GM19023 (cell line): ENCODE data around the gene TMEM179.
"Not testable (repeated sequence)": the region's sequence is repeated elsewhere in the genome, so short reads cannot be mapped to it uniquely, and the experiment has no call there.

ENCODE experiments used
- ATAC-seq: cut with Tn5 transposase; IDR thresholded peaks from one replicate; pipeline ENCODE4 v1.9.1; 2021; ENCODE audit warnings: mild to moderate bottlenecking, moderate library complexity; ENCODE audit not compliant: unreplicated experiment

The TMEM179 gene

GRCh38 chr14:104588066-104588857 is 16.3 kb downstream of the TMEM179 start:
- ATAC-seq: no peak

- ATAC-seq: no peak
Measured at GRCh38 chr14:104587641-104588040, 16.9 kb downstream of the TMEM179 start.

GRCh38 chr14:104586832-104587620 is 17.5 kb downstream of the TMEM179 start:
- ATAC-seq: no peak

- no peak for ATAC-seq
Measured at GRCh38 chr14:104585966-104586697, 18.4 kb downstream of the TMEM179 start.

- no peak for ATAC-seq
Measured at GRCh38 chr14:104584557-104584956, 20.0 kb downstream of the TMEM179 start.

GRCh38 chr14:104583424-104584306 is 20.9 kb downstream of the TMEM179 start:
- ATAC-seq: no peak

- ATAC-seq: no peak
Measured at GRCh38 chr14:104582662-104583061, 21.9 kb downstream of the TMEM179 start.

GRCh38 chr14:104582005-104582404 is 22.6 kb downstream of the TMEM179 start:
- ATAC-seq: no peak

- no peak for ATAC-seq
Measured at GRCh38 chr14:104581521-104581920, 23.1 kb downstream of the TMEM179 start.

GRCh38 chr14:104580961-104581360 is 23.6 kb downstream of the TMEM179 start:
- ATAC-seq: no peak

GRCh38 chr14:104579939-104580338 is 24.6 kb downstream of the TMEM179 start:
- not testable (repeated sequence) for ATAC-seq

GRCh38 chr14:104579507-104579906 is 25.1 kb downstream of the TMEM179 start, which contains the start of gene C14orf180:
TSS of gene C14orf180 (plus strand) at chr14:104579764. CDS start at chr14:104586431, 6,667 bp downstream.
- ATAC-seq: no peak

- ATAC-seq: no peak
Measured at GRCh38 chr14:104578321-104578720, 26.3 kb downstream of the TMEM179 start.

GRCh38 chr14:104577847-104578301 is 26.7 kb downstream of the TMEM179 start:
- no peak for ATAC-seq

- no peak for ATAC-seq
Measured at GRCh38 chr14:104577426-104577825, 27.1 kb downstream of the TMEM179 start.

GRCh38 chr14:104576970-104577332 is 27.6 kb downstream of the TMEM179 start:
- ATAC-seq: no peak

- ATAC-seq: no peak
Measured at GRCh38 chr14:104576232-104576969, 28.2 kb downstream of the TMEM179 start.

- no peak for ATAC-seq
Measured at GRCh38 chr14:104574978-104575583, 29.5 kb downstream of the TMEM179 start.

- no peak for ATAC-seq
Measured at GRCh38 chr14:104574536-104574935, 30.0 kb downstream of the TMEM179 start.
